ENCODE data around the gene ZNHIT2.

DNA sequence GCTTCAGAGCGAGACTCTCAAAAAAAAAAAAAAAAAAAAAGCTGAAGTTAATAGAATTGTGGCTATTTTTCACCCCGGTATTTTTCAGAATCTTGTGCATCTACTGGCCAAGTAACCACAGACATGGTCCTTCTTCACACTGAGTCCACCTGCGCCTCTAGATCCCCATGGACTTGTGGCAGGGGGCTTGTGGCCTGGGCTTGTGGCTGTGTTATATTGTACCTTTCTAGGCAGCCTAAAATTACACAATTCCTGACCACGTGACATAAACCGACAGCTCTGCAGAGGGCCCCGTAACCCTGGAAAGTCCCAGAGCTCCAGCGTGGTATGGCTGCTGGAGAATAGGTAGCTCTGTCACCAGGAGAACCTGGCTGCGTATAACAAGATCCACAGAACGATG, 48.3 kb downstream of the ZNHIT2 start:
- TF ChIP-seq, protein P1, sequence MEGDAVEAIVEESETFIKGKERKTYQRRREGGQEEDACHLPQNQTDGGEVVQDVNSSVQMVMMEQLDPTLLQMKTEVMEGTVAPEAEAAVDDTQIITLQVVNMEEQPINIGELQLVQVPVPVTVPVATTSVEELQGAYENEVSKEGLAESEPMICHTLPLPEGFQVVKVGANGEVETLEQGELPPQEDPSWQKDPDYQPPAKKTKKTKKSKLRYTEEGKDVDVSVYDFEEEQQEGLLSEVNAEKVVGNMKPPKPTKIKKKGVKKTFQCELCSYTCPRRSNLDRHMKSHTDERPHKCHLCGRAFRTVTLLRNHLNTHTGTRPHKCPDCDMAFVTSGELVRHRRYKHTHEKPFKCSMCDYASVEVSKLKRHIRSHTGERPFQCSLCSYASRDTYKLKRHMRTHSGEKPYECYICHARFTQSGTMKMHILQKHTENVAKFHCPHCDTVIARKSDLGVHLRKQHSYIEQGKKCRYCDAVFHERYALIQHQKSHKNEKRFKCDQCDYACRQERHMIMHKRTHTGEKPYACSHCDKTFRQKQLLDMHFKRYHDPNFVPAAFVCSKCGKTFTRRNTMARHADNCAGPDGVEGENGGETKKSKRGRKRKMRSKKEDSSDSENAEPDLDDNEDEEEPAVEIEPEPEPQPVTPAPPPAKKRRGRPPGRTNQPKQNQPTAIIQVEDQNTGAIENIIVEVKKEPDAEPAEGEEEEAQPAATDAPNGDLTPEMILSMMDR (IDR thresholded peaks at IDR 0.05) = no peak
- no peak for TF ChIP-seq POLR2A (IDR thresholded peaks at IDR 0.05)

All from heart left ventricle (tissue), 13 donors.